GM12872 (cell line): ENCODE data around the gene OR2L8.

Source experiments
- CTCF ChIP-seq: IDR thresholded peaks from 3 replicates; pipeline ENCODE4 v1.5.1; 2011; ENCODE audit warnings: low read depth, mild to moderate bottlenecking, low read length, moderate library complexity; ENCODE audit not compliant: insufficient read depth

The OR2L8 gene

GRCh38 chr1:247948558-247948957, at the start of gene OR2L8:
Gene OR2L8, plus strand, starts transcription at chr1:247948858. Its CDS starts 0 bp downstream, at chr1:247948858.
- TF ChIP-seq CTCF: no peak

- no peak for TF ChIP-seq CTCF
Observed at GRCh38 chr1:247904122-247904521, 44.5 kb upstream of the OR2L8 start.

GRCh38 chr1:247905181-247905580, 43.5 kb upstream of the OR2L8 start:
- TF ChIP-seq CTCF: no peak

GRCh38 chr1:247905910-247906503, 42.7 kb upstream of the OR2L8 start:
- no peak for TF ChIP-seq CTCF

- no peak for TF ChIP-seq CTCF
Observed at GRCh38 chr1:247906504-247907047, 42.1 kb upstream of the OR2L8 start.

GRCh38 chr1:247908766-247909165, 39.9 kb upstream of the OR2L8 start:
- no peak for TF ChIP-seq CTCF

- no peak for TF ChIP-seq CTCF
Observed at GRCh38 chr1:247913786-247914185, 34.9 kb upstream of the OR2L8 start.
